ENCODE data around the gene ST7. TPM values are rescaled to one million over a fixed set of nuclear protein-coding genes. Genes with fewer than 3 reads are reported as not detected.

The ST7 gene
- polyA plus RNA-seq, 1 donor from 2014 or later, result 76.8 TPM

GRCh38 chr7:117271566-117271965, 318.3 kb downstream of the ST7 start:
- H2AFZ ChIP-seq (ENCODE audit: low read depth, low read length), result no peak overlapping the region
- TF ChIP-seq POLR2AphosphoS5 (IDR thresholded peaks at IDR 0.05) (no peak), SMC3 (conservative IDR thresholded peaks at IDR 0.05; ENCODE audit: poor library complexity) (no peak), CTCF (IDR thresholded peaks at IDR 0.05; ENCODE audit: poor library complexity, severe bottlenecking) (no peak), EZH2 (IDR thresholded peaks at IDR 0.05; ENCODE audit: borderline replicate concordance, insufficient read depth, low read length, poor library complexity, severe bottlenecking) (no peak), RAD21 (conservative IDR thresholded peaks at IDR 0.05) (no peak), EP300 (conservative IDR thresholded peaks at IDR 0.05; ENCODE audit: poor library complexity, severe bottlenecking) (no peak), MXI1 (conservative IDR thresholded peaks at IDR 0.05; ENCODE audit: poor library complexity, severe bottlenecking) (no peak), REST (IDR thresholded peaks at IDR 0.05; ENCODE audit: borderline replicate concordance) (no peak), TAF1 (IDR thresholded peaks at IDR 0.05; ENCODE audit: low read depth) (no peak)
- no peaks in the 10 kb centered on the region for H4K20me1 ChIP-seq (ENCODE audit: insufficient read depth)
- H3K27ac ChIP-seq (ENCODE audit: low read length), result no peak overlapping the region
- H3K79me2 ChIP-seq (replicated peaks; ENCODE audit: insufficient read depth, low read length), result no peaks in the 10 kb centered on the region
- H3K4me2 ChIP-seq (ENCODE audit: low read length), result no peak overlapping the region
- H3K9ac ChIP-seq (ENCODE audit: low read length), result no peak overlapping the region
- H3K4me3 ChIP-seq (ENCODE audit: low read length), result no peak overlapping the region
- H3K9me2 ChIP-seq (ENCODE audit: insufficient read depth, low read length), result no peaks in the 10 kb centered on the region
- no peaks in the 10 kb centered on the region for H3K36me3 ChIP-seq (ENCODE audit: insufficient read depth, low read length)
- H3K9me3 ChIP-seq (ENCODE audit: low read length), result no peaks in the 10 kb centered on the region
- H3F3A ChIP-seq (ENCODE audit: insufficient read depth, low read length, poor library complexity, severe bottlenecking), result no peaks in the 10 kb centered on the region
- no peaks in the 10 kb centered on the region for H3K27me3 ChIP-seq (ENCODE audit: insufficient read depth, low read depth, low read length)

GRCh38 chr7:117272017-117272759, 318.9 kb downstream of the ST7 start:
- H3K9me3 ChIP-seq (ENCODE audit: low read length), result no peaks in the 10 kb centered on the region
- no peaks in the 10 kb centered on the region for H3K79me2 ChIP-seq (replicated peaks; ENCODE audit: insufficient read depth, low read length)
- TF ChIP-seq POLR2AphosphoS5 (IDR thresholded peaks at IDR 0.05) (no peak), RAD21 (conservative IDR thresholded peaks at IDR 0.05) (no peak), EP300 (conservative IDR thresholded peaks at IDR 0.05; ENCODE audit: poor library complexity, severe bottlenecking) (no peak), SMC3 (conservative IDR thresholded peaks at IDR 0.05; ENCODE audit: poor library complexity) (no peak), MXI1 (conservative IDR thresholded peaks at IDR 0.05; ENCODE audit: poor library complexity, severe bottlenecking) (no peak), CTCF (IDR thresholded peaks at IDR 0.05; ENCODE audit: poor library complexity, severe bottlenecking) (no peak), EZH2 (IDR thresholded peaks at IDR 0.05; ENCODE audit: borderline replicate concordance, insufficient read depth, low read length, poor library complexity, severe bottlenecking) (no peak)
- no peak overlapping the region for H3K4me3 ChIP-seq (ENCODE audit: low read length)
- no peak overlapping the region for H3K9ac ChIP-seq (ENCODE audit: low read length)
- no peaks in the 10 kb centered on the region for H4K20me1 ChIP-seq (ENCODE audit: insufficient read depth)
- no peaks in the 10 kb centered on the region for H3K9me2 ChIP-seq (ENCODE audit: insufficient read depth, low read length)
- no peaks in the 10 kb centered on the region for H3K27me3 ChIP-seq (ENCODE audit: insufficient read depth, low read depth, low read length)
- H2AFZ ChIP-seq (ENCODE audit: low read depth, low read length), result no peak overlapping the region
- no peaks in the 10 kb centered on the region for H3K36me3 ChIP-seq (ENCODE audit: insufficient read depth, low read length)
- H3K4me2 ChIP-seq (ENCODE audit: low read length), result no peak overlapping the region
- H3F3A ChIP-seq (ENCODE audit: insufficient read depth, low read length, poor library complexity, severe bottlenecking), result no peaks in the 10 kb centered on the region
- H3K27ac ChIP-seq (ENCODE audit: low read length), result no peak overlapping the region
